C4-2B (cell line): ENCODE measurements around the gene HS6ST3.

Experiments
- ZFX ChIP-seq: fragments of 450-650 bp; IDR thresholded peaks from 2 replicates; pipeline ENCODE4 v1.6.1; 2017
- TF ChIP-seq, protein P1 (sequence below): fragments of 450-650 bp; conservative IDR thresholded peaks from 2 replicates; pipeline ENCODE4 v1.5.1; 2017; ENCODE audit warnings: mild to moderate bottlenecking

- TF ChIP-seq, protein P1, sequence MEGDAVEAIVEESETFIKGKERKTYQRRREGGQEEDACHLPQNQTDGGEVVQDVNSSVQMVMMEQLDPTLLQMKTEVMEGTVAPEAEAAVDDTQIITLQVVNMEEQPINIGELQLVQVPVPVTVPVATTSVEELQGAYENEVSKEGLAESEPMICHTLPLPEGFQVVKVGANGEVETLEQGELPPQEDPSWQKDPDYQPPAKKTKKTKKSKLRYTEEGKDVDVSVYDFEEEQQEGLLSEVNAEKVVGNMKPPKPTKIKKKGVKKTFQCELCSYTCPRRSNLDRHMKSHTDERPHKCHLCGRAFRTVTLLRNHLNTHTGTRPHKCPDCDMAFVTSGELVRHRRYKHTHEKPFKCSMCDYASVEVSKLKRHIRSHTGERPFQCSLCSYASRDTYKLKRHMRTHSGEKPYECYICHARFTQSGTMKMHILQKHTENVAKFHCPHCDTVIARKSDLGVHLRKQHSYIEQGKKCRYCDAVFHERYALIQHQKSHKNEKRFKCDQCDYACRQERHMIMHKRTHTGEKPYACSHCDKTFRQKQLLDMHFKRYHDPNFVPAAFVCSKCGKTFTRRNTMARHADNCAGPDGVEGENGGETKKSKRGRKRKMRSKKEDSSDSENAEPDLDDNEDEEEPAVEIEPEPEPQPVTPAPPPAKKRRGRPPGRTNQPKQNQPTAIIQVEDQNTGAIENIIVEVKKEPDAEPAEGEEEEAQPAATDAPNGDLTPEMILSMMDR: no peak
- TF ChIP-seq ZFX: no peak
Observed at GRCh38 chr13:96491103-96491502, 401.2 kb downstream of the HS6ST3 start.
